A673 (cell line): Measurements from ENCODE around the gene CAPZB. TPM values are rescaled to one million over a fixed set of nuclear protein-coding genes. Genes with fewer than 3 reads are reported as not detected.
A peak's percentile ranks its signal among the peaks of the same experiment; 100 is the strongest.

Experiments
- BruUV-seq: library from RNA; stranded (reverse); fragments of 400-500 nt; replicated peaks from 2 replicates; lab custom pipeline; 2021; lab: Mats Ljungman, UMichigan
- CTCF ChIA-PET: fragments of 300-600 bp; sonication (Branson Sonifier 250); formaldehyde crosslinking; loops from one replicate; lab custom pipeline; 2022; ENCODE audit warnings: antibody characterized with exemption; lab: Charles Lee
- POLR2A ChIA-PET: fragments of 300-600 bp; sonication (Branson Sonifier 250); formaldehyde crosslinking; loops from one replicate; lab custom pipeline; 2022; ENCODE audit warnings: antibody characterized with exemption; ENCODE audit not compliant: low non-redundant PET; lab: Charles Lee
- DNase-seq: peaks from one replicate; pipeline ENCODE4 v3.0.0-alpha.2; 2015; ENCODE audit warnings: low spot score
- H3K27ac ChIP-seq: fragments of 200-600 bp; sonication (generic); 2 replicates; pipeline ENCODE4 v1.5.1; 2016; ENCODE audit warnings: mixed run types, low read depth, mild to moderate bottlenecking, mixed read lengths, antibody characterized with exemption, low read length; ENCODE audit not compliant: poor library complexity, severe bottlenecking
- H3K27me3 ChIP-seq: fragments of 200-600 bp; sonication (generic); replicated peaks from 2 replicates; pipeline ENCODE4 v1.6.1; 2017; ENCODE audit warnings: mixed run types, low read depth, mild to moderate bottlenecking, mixed read lengths, antibody characterized with exemption, low read length; ENCODE audit not compliant: insufficient read depth, poor library complexity
- H3K36me3 ChIP-seq: fragments of 200-600 bp; sonication (generic); 2 replicates; pipeline ENCODE4 v1.6.1; 2016; ENCODE audit warnings: mixed run types, mild to moderate bottlenecking, mixed read lengths, antibody characterized with exemption, low read length; ENCODE audit not compliant: insufficient read depth, poor library complexity, severe bottlenecking
- H3K4me1 ChIP-seq: fragments of 200-600 bp; sonication (generic); 2 replicates; pipeline ENCODE4 v1.6.1; 2017; ENCODE audit warnings: mixed run types, mild to moderate bottlenecking, mixed read lengths, antibody characterized with exemption, low read length; ENCODE audit not compliant: insufficient read depth, poor library complexity, severe bottlenecking
- H3K4me3 ChIP-seq: fragments of 200-600 bp; sonication (generic); 2 replicates; pipeline ENCODE4 v1.5.1; 2016; ENCODE audit warnings: low read depth, mixed run types, mild to moderate bottlenecking, mixed read lengths, low read length; ENCODE audit not compliant: poor library complexity, severe bottlenecking
- H3K9me3 ChIP-seq: fragments of 200-600 bp; sonication (generic); 2 replicates; pipeline ENCODE4 v1.6.1; 2016; ENCODE audit warnings: mixed run types, low read depth, mild to moderate bottlenecking, mixed read lengths, antibody characterized with exemption, low read length; ENCODE audit not compliant: poor library complexity, severe bottlenecking
- EZH2 ChIP-seq: fragments of 200-600 bp; sonication (generic); IDR thresholded peaks from 2 replicates; pipeline ENCODE4 v1.6.1; 2017; ENCODE audit warnings: borderline replicate concordance, low read depth, mild to moderate bottlenecking, mixed read lengths, antibody characterized with exemption, low read length; ENCODE audit not compliant: poor library complexity, severe bottlenecking
- intact Hi-C: fragments of 100-400 bp; cut with micrococcal nuclease; formaldehyde crosslinking; loops from one replicate; pipeline ENCODE4 v1.10.0; 2022; ENCODE audit not compliant: unreplicated experiment
- total RNA-seq: library from RNA; stranded (reverse); gene quantifications from 2 replicates; pipeline ENCODE4 v1.2.3, GENCODE V29; 2021
- TF ChIP-seq, protein P1 (sequence below): fragments of 300-800, 200-600 bp; sonication (generic); conservative IDR thresholded peaks from 2 replicates; pipeline ENCODE4 v1.5.1; 2017; ENCODE audit warnings: low read depth, mild to moderate bottlenecking, antibody characterized with exemption, low read length, moderate library complexity, mixed read lengths

CAPZB gene
- total RNA-seq, 1 experiment from 2014 or later = 214 TPM

DNA sequence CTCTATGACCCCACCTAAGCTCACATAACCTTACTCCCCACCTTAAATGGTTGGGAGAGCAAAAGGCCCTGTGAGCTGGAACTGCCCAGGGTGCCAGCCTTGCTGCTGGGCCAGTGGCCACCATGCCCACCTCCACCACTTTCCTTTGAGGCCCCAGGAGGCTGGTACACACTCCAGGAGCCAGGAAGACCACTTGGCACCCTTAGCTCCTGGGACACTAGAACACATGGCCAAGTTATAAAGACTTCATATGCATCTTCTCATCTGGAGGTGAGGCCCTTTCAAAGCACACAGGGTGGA lies 21.9 kb downstream of the CAPZB start:
- DNase-seq = no peak
- intact Hi-C loops = no loop called here
- no peak for TF ChIP-seq EZH2
- TF ChIP-seq, protein P1, sequence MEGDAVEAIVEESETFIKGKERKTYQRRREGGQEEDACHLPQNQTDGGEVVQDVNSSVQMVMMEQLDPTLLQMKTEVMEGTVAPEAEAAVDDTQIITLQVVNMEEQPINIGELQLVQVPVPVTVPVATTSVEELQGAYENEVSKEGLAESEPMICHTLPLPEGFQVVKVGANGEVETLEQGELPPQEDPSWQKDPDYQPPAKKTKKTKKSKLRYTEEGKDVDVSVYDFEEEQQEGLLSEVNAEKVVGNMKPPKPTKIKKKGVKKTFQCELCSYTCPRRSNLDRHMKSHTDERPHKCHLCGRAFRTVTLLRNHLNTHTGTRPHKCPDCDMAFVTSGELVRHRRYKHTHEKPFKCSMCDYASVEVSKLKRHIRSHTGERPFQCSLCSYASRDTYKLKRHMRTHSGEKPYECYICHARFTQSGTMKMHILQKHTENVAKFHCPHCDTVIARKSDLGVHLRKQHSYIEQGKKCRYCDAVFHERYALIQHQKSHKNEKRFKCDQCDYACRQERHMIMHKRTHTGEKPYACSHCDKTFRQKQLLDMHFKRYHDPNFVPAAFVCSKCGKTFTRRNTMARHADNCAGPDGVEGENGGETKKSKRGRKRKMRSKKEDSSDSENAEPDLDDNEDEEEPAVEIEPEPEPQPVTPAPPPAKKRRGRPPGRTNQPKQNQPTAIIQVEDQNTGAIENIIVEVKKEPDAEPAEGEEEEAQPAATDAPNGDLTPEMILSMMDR = no peak
- Histone ChIP-seq H3K36me3 (no peaks in the 10 kb centered on the region), H3K27me3 (no peaks in the 10 kb centered on the region), H3K9me3 (no peaks in the 10 kb centered on the region), H3K4me1 (peaks cover 50% of the 10 kb centered on the region), H3K27ac (no peak overlapping the region), H3K4me3 (no peak overlapping the region)
- BruUV-seq = no TSS peak
- CTCF ChIA-PET = no interaction called here
- POLR2A ChIA-PET = no interaction called here

DNA sequence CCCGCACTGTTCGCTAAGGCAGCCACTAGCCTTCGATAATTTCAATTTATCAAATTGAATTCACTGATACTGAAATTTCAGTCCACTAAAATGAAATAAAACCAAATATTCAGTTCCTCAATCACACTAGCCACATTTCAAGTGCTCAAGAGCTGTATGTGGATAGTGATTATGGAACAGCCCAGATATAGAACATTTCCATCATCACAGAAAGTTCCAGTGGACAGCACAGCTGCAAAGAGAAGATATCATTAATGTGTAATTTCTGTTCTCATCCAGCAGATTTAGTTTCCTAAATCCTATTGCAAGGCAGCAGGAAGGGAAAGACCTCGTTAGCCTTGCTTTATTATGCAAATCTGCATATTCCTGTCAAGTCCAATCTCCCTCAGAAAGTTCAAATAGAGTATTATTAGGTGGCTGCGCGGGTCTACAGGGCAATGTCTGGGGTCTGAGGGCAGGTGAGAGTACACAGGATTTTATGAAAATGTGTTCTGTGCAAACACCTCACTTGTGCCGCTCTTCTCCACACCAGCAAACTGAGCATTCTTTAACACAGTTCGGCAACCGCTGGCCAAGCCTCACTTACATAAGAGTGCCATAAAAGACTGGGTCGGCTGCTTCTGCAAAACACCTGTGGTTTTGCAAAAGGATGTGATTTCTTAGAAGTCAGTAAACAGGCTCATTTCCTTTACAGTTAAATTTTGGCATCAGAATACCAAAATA lies 22.4 kb downstream of the CAPZB start:
- no peak overlapping the region for H3K4me3 ChIP-seq
- POLR2A ChIA-PET = no interaction called here
- H3K9me3 ChIP-seq = no peaks in the 10 kb centered on the region
- BruUV-seq = no TSS peak
- peaks cover 49% of the 10 kb centered on the region for H3K4me1 ChIP-seq
- intact Hi-C loops = no loop called here
- no peaks in the 10 kb centered on the region for H3K36me3 ChIP-seq
- H3K27ac ChIP-seq = no peak overlapping the region
- no peak for DNase-seq
- no peaks in the 10 kb centered on the region for H3K27me3 ChIP-seq
- CTCF ChIA-PET = no interaction called here
- no peak for TF ChIP-seq EZH2
- TF ChIP-seq, protein P1 = no peak

DNA sequence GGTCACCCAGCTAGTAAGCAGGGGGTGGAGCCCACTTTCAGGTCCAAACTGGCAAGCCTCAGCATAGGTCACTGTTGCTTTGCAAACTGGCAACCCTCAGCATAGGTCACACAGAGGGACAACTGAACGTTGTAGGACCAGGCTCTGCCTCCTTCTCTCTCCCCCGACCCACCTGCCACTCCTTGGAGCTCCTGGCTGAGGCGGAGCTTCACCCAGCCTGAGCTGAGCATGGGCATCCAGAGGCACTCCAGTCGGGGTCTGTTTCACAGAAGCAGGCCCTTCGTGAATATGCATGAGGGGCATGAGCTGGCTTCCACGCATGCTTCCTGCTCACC lies 24.2 kb downstream of the CAPZB start:
- Histone ChIP-seq H3K27me3 (no peaks in the 10 kb centered on the region), H3K9me3 (no peaks in the 10 kb centered on the region), H3K27ac (no peak overlapping the region), H3K36me3 (no peaks in the 10 kb centered on the region), H3K4me1 (peaks cover 61% of the 10 kb centered on the region), H3K4me3 (no peak overlapping the region)
- ChIA-PET CTCF (no interaction called here), POLR2A (interaction anchor here (0.5 kb wide), 1 partner anchor 24 kb away, joined by 3 read pairs; no protein-coding TSS in a partner anchor)
- TF ChIP-seq EZH2 = no peak
- TF ChIP-seq, protein P1 = no peak
- DNase-seq = peak; percentile 36
- BruUV-seq = no TSS peak
- intact Hi-C loops = no loop called here
